Transverse colon (tissue), 4 donors: ENCODE results near the gene FRMD3. TPM values are rescaled to one million over a fixed set of nuclear protein-coding genes. Genes with fewer than 3 reads are reported as not detected.

Experiments
- DNase-seq: peaks from one replicate; pipeline ENCODE4 v3.0.0-alpha.2; 2019
- H3K27ac ChIP-seq, 4 donors: fragments of 200-600 bp; sonication (generic); 2 replicates each; pipeline ENCODE4 v1.5.1; 2016 to 2018; ENCODE audit warnings: inconsistent platforms in 4 of 4
- H3K27me3 ChIP-seq: fragments of 200-600 bp; sonication (generic); 2 replicates; pipeline ENCODE4 v1.5.1; 2017; ENCODE audit warnings: inconsistent platforms
- H3K36me3 ChIP-seq, 4 donors: fragments of 200-600 bp; sonication (generic); 2 replicates each; pipeline ENCODE4 v1.5.1; 2017 to 2019; ENCODE audit warnings: inconsistent platforms in 4 of 4
- H3K4me1 ChIP-seq, 4 donors: fragments of 200-600 bp; sonication (generic); 2 replicates each; pipeline ENCODE4 v1.5.1; 2017 to 2020; ENCODE audit warnings: inconsistent platforms in 4 of 4
- H3K4me3 ChIP-seq, 4 donors: fragments of 200-600 bp; sonication (generic); 1 replicate in 1 of 4; 2 replicates in 3 of 4; pipeline versions ENCODE4 v1.5.1 to v1.6.1; 2017 to 2019; ENCODE audit warnings: inconsistent platforms in 4 of 4
- H3K9me3 ChIP-seq, 2 donors: fragments of 200-600 bp; sonication (generic); 2 replicates each; pipeline ENCODE4 v1.5.1; 2017 to 2019; ENCODE audit warnings: inconsistent platforms in 2 of 2
- CTCF ChIP-seq, 5 experiments: fragments of 200-600 bp in 3 of 5; fragments of 450-650 bp in 2 of 5; sonication (generic) in 3 of 5; IDR thresholded peaks; 1 replicate in 2 of 5; 2 replicates in 3 of 5; pipeline ENCODE4 v1.5.1; 2016 to 2017; ENCODE audit warnings: antibody characterized with exemption in 5 of 5, inconsistent platforms in 3 of 5, mild to moderate bottlenecking in 2 of 5, moderate library complexity in 1 of 5
- EP300 ChIP-seq: sonication (generic); formaldehyde crosslinking; IDR thresholded peaks from one replicate; pipeline ENCODE4 v1.6.1; 2017; ENCODE audit warnings: antibody characterized with exemption, low read depth
- POLR2A ChIP-seq: fragments of 450-650 bp; IDR thresholded peaks from one replicate; pipeline ENCODE4 v1.6.1; 2016; ENCODE audit warnings: antibody characterized with exemption, mild to moderate bottlenecking, moderate library complexity
- POLR2AphosphoS5 ChIP-seq, 3 donors: sonication (generic); formaldehyde crosslinking; IDR thresholded peaks; one replicate each; pipeline ENCODE4 v1.6.1; 2016; ENCODE audit warnings: antibody characterized with exemption in 3 of 3
- whole genome bisulfite sequencing, 2 donors: methylation state at CpG; one replicate each; pipeline ENCODE4 v1.1.5; 2018; ENCODE audit warnings: low coverage in 1 of 2; 5-methylcytosine and 5-hydroxymethylcytosine counted together
- in situ Hi-C, 4 donors: fragments of 200-750 bp; cut with MboI; loops; one replicate each; pipeline versions ENCODE4 v1.15.0 to v1.15.1; 2017; ENCODE audit warnings: low sequenced_read_pairs in 3 of 4, low pct_ligation_motif_present in 1 of 4, low pct_unique_long_range_greater_than_20kb in 1 of 4
- intact Hi-C: fragments of 100-400 bp; cut with DNase I; formaldehyde crosslinking; loops from one replicate; pipeline ENCODE4 v1.15.1; 2023; ENCODE audit warnings: low total_unique reads
- total RNA-seq, 4 donors: library from RNA; depleted of rRNA; stranded (reverse); fragments of >200 nt; gene quantifications; one replicate each; pipeline ENCODE4 v1.1.0, GENCODE V29; 2016

FRMD3 gene
- total RNA-seq, 4 donors from 2014 or later = 5.8 to 37.0 (median 18.1) TPM

- intact Hi-C loops (no loop called here), in situ Hi-C loops (no loop called here)
- H3K36me3 ChIP-seq = no peaks in the 10 kb centered on the region
- no peaks in the 10 kb centered on the region for H3K27me3 ChIP-seq
- H3K4me3 ChIP-seq = no peak overlapping the region
- no peak overlapping the region for H3K27ac ChIP-seq
- TF ChIP-seq EP300 (no peak), CTCF (IDR thresholded peaks at IDR 0.05) (no peak), POLR2AphosphoS5 (IDR thresholded peaks at IDR 0.05) (no peak), POLR2A (no peak)
- peaks cover 0 to 8% (median 2%) of the 10 kb centered on the region in 4 donors for H3K4me1 ChIP-seq
- 54% methylated on average over 7 to 11 of the region's 11 CpGs for WGBS, 2 donors
- DNase-seq = no peak
- no peaks in the 10 kb centered on the region for H3K9me3 ChIP-seq
Measured at GRCh38 chr9:83266666-83267496, 271.3 kb downstream of the FRMD3 start.

GRCh38 chr9:83266331-83266665 lies 271.9 kb downstream of the FRMD3 start:
- Histone ChIP-seq H3K4me1 (peaks cover 0 to 8% (median 2%) of the 10 kb centered on the region in 4 donors), H3K27ac (no peak overlapping the region), H3K36me3 (no peaks in the 10 kb centered on the region), H3K9me3 (no peaks in the 10 kb centered on the region), H3K27me3 (no peaks in the 10 kb centered on the region), H3K4me3 (no peak overlapping the region)
- 28 to 30% methylated on average over 2 of the region's 2 CpGs for WGBS, 2 donors
- no peak for TF ChIP-seq CTCF (IDR thresholded peaks at IDR 0.05)
- no peak for TF ChIP-seq POLR2A
- no peak for TF ChIP-seq POLR2AphosphoS5 (IDR thresholded peaks at IDR 0.05)
- TF ChIP-seq EP300 = no peak
- no peak for DNase-seq
- intact Hi-C loops = no loop called here
- in situ Hi-C loops = no loop called here

GRCh38 chr9:83264315-83264714 lies 273.9 kb downstream of the FRMD3 start:
- intact Hi-C loops = no loop called here
- DNase-seq = no peak
- Histone ChIP-seq H3K36me3 (no peaks in the 10 kb centered on the region), H3K4me1 (peaks cover 0 to 8% (median 2%) of the 10 kb centered on the region in 4 donors), H3K27me3 (no peaks in the 10 kb centered on the region), H3K4me3 (no peak overlapping the region), H3K27ac (no peak overlapping the region), H3K9me3 (no peaks in the 10 kb centered on the region)
- TF ChIP-seq CTCF (IDR thresholded peaks at IDR 0.05) (no peak), EP300 (no peak), POLR2A (no peak), POLR2AphosphoS5 (IDR thresholded peaks at IDR 0.05) (no peak)
- WGBS, 2 donors = 82 to 90% methylated on average over 2 of the region's 2 CpGs
- in situ Hi-C loops = no loop called here

GRCh38 chr9:83259558-83259957 lies 278.6 kb downstream of the FRMD3 start:
- H3K4me3 ChIP-seq = no peak overlapping the region
- intact Hi-C loops (no loop called here), in situ Hi-C loops (no loop called here)
- 89 to 92% methylated on average over 1 of the region's 1 CpG for WGBS, 2 donors
- TF ChIP-seq POLR2AphosphoS5 (IDR thresholded peaks at IDR 0.05) (no peak), POLR2A (no peak), CTCF (IDR thresholded peaks at IDR 0.05) (no peak), EP300 (no peak)
- H3K4me1 ChIP-seq = no peaks in the 10 kb centered on the region
- DNase-seq = no peak
- H3K36me3 ChIP-seq = no peaks in the 10 kb centered on the region
- H3K27ac ChIP-seq = no peak overlapping the region
- H3K27me3 ChIP-seq = no peaks in the 10 kb centered on the region
- no peaks in the 10 kb centered on the region for H3K9me3 ChIP-seq
